ENCODE results near the gene SLC7A11.

The SLC7A11 gene

GRCh38 chr4:138205531-138206233, 36.5 kb downstream of the SLC7A11 start:
- DNase-seq (ENCODE audit: low read depth): no peak

- DNase-seq (ENCODE audit: low read depth): no peak
Measured at GRCh38 chr4:138204507-138204906, 37.6 kb downstream of the SLC7A11 start.

- no peak for DNase-seq (ENCODE audit: low read depth)
Measured at GRCh38 chr4:138202686-138203085, 39.5 kb downstream of the SLC7A11 start.

- DNase-seq (ENCODE audit: low read depth): no peak
Measured at GRCh38 chr4:138200236-138200590, 41.9 kb downstream of the SLC7A11 start.

GRCh38 chr4:138199568-138200235, 42.4 kb downstream of the SLC7A11 start:
- no peak for DNase-seq (ENCODE audit: low read depth)

GRCh38 chr4:138196153-138196552, 46.0 kb downstream of the SLC7A11 start:
- DNase-seq (ENCODE audit: low read depth): no peak

- no peak for DNase-seq (ENCODE audit: low read depth)
Measured at GRCh38 chr4:138193963-138194362, 48.2 kb downstream of the SLC7A11 start.

GRCh38 chr4:138192113-138192512, 50.0 kb downstream of the SLC7A11 start:
- no peak for DNase-seq (ENCODE audit: low read depth)

GRCh38 chr4:138190452-138190858, 51.7 kb downstream of the SLC7A11 start:
- no peak for DNase-seq (ENCODE audit: low read depth)

- DNase-seq (ENCODE audit: low read depth): no peak
Measured at GRCh38 chr4:138189206-138189605, 52.9 kb downstream of the SLC7A11 start.

- no peak for DNase-seq (ENCODE audit: low read depth)
Measured at GRCh38 chr4:138188406-138189084, 53.6 kb downstream of the SLC7A11 start.

- no peak for DNase-seq (ENCODE audit: low read depth)
Measured at GRCh38 chr4:138185859-138186645, 56.1 kb downstream of the SLC7A11 start.

GRCh38 chr4:138184886-138185285, 57.3 kb downstream of the SLC7A11 start:
- no peak for DNase-seq (ENCODE audit: low read depth)

- DNase-seq (ENCODE audit: low read depth): no peak
Measured at GRCh38 chr4:138182838-138183426, 59.2 kb downstream of the SLC7A11 start.

- no peak for DNase-seq (ENCODE audit: low read depth)
Measured at GRCh38 chr4:138181287-138181686, 60.9 kb downstream of the SLC7A11 start.

GRCh38 chr4:138178566-138178965, 63.6 kb downstream of the SLC7A11 start:
- no peak for DNase-seq (ENCODE audit: low read depth)

- no peak for DNase-seq (ENCODE audit: low read depth)
Measured at GRCh38 chr4:138177278-138177968, 64.7 kb downstream of the SLC7A11 start.

GRCh38 chr4:138174981-138175794, 67.0 kb downstream of the SLC7A11 start:
- no peak for DNase-seq (ENCODE audit: low read depth)

GRCh38 chr4:138164208-138164607, 77.9 kb downstream of the SLC7A11 start:
- DNase-seq (ENCODE audit: low read depth): no peak

GRCh38 chr4:138163171-138163570, 79.0 kb downstream of the SLC7A11 start:
- DNase-seq (ENCODE audit: low read depth): no peak

GRCh38 chr4:138162259-138162658, 79.9 kb downstream of the SLC7A11 start:
- DNase-seq (ENCODE audit: low read depth): no peak
